ENCODE data around the gene STK10.

STK10 gene

GRCh38 chr5:172189693-172190296 is 1.8 kb upstream of the STK10 start:
- DNase-seq (ENCODE audit: low read depth, low spot score) = no peak
- peak overlapping the region; percentile 8 for H3K4me3 ChIP-seq (ENCODE audit: low read depth, low read length)
- TF ChIP-seq, protein P1, sequence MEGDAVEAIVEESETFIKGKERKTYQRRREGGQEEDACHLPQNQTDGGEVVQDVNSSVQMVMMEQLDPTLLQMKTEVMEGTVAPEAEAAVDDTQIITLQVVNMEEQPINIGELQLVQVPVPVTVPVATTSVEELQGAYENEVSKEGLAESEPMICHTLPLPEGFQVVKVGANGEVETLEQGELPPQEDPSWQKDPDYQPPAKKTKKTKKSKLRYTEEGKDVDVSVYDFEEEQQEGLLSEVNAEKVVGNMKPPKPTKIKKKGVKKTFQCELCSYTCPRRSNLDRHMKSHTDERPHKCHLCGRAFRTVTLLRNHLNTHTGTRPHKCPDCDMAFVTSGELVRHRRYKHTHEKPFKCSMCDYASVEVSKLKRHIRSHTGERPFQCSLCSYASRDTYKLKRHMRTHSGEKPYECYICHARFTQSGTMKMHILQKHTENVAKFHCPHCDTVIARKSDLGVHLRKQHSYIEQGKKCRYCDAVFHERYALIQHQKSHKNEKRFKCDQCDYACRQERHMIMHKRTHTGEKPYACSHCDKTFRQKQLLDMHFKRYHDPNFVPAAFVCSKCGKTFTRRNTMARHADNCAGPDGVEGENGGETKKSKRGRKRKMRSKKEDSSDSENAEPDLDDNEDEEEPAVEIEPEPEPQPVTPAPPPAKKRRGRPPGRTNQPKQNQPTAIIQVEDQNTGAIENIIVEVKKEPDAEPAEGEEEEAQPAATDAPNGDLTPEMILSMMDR (IDR thresholded peaks at IDR 0.05; ENCODE audit: low read depth, low read length) = no peak
- in situ Hi-C loops (cut with HindIII; ENCODE audit: low sequenced_read_pairs) = no loop called here

GRCh38 chr5:172188893-172189692 is 1.1 kb upstream of the STK10 start:
- TF ChIP-seq, protein P1 (IDR thresholded peaks at IDR 0.05; ENCODE audit: low read depth, low read length) = no peak
- H3K4me3 ChIP-seq (ENCODE audit: low read depth, low read length) = peak overlapping the region; percentile 8
- DNase-seq (ENCODE audit: low read depth, low spot score) = peak; percentile 91
- in situ Hi-C loops (cut with HindIII; ENCODE audit: low sequenced_read_pairs) = no loop called here

- TF ChIP-seq, protein P1 (IDR thresholded peaks at IDR 0.05; ENCODE audit: low read depth, low read length) = peak; percentile 5
- in situ Hi-C loops (cut with HindIII; ENCODE audit: low sequenced_read_pairs) = no loop called here
- H3K4me3 ChIP-seq (ENCODE audit: low read depth, low read length) = peak overlapping the region; percentile 92
- peak; percentile 73 for DNase-seq (ENCODE audit: low read depth, low spot score)
Observed at GRCh38 chr5:172187118-172188032, 649 bp downstream of the STK10 start.

DNA sequence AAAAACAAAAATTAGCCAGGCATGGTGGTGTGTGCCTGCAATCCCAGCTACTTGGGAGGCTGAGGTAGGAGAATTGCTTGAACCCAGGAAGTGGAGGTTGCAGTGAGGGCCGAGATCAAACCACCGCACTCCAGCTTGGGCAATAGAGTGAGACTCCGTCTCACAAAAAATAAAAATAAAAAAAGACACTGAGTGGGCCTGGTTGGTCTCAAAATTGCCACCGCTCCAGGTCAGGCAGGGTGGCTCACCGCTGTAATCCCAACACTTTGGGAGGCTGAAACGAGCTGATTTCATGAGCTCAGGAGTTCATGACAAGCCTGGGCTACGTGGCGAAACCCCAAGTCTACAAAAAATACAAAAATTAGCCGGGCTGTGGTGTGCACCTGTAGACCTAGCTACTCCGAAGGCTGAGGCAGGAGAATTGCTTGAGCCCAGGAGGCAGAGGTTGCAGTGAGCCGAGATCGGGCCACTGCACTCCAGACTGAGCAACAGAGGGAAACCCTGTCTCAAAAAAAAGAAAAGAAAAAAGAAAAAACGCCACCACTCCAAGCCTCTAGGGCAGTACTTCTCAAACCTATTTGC is 1.8 kb downstream of the STK10 start:
- in situ Hi-C loops (cut with HindIII; ENCODE audit: low sequenced_read_pairs) = no loop called here
- H3K4me3 ChIP-seq (ENCODE audit: low read depth, low read length) = peak overlapping the region; percentile 92
- TF ChIP-seq, protein P1 (IDR thresholded peaks at IDR 0.05; ENCODE audit: low read depth, low read length) = no peak
- DNase-seq (ENCODE audit: low read depth, low spot score) = no peak

DNA sequence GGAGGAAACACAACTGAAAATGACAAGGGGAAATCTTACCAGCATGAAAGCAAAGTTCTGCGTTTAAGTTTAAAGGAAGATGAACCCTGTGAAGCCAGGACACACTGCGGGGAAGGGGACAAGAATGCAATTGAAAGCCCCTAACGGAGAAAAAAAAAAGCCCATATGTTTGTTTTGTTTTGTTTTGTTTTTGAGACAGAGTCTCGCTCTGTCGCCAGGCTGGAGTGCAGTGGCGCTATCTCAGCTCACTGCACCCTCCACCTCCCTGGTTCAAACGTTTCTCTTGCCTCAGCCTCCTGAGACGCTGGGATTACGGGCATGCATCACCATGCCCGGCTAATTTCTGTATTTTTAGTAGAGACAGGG is 2.9 kb downstream of the STK10 start:
- TF ChIP-seq, protein P1 (IDR thresholded peaks at IDR 0.05; ENCODE audit: low read depth, low read length) = no peak
- H3K4me3 ChIP-seq (ENCODE audit: low read depth, low read length) = no peak overlapping the region
- in situ Hi-C loops (cut with HindIII; ENCODE audit: low sequenced_read_pairs) = no loop called here
- DNase-seq (ENCODE audit: low read depth, low spot score) = no peak

DNA sequence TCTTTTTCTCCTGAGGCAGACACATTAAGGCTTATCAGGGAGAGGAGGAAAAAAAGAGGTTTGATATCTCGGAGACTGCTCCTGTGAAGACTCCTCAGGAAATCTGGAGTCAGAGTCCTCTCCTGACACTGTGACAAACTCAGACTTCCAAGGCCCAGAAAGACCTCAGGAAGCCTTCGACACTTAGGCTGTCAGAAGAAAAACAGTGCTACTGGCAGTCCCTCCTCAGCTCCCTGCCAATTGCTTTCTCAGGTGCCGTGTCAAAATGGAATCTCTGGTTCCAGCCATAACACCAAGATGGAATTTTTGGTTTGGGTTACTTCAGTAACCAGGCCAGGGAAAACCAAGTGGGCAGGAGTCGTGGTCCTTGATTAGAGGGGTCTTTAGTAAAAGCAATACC is 4.1 kb downstream of the STK10 start:
- in situ Hi-C loops (cut with HindIII; ENCODE audit: low sequenced_read_pairs) = no loop called here
- H3K4me3 ChIP-seq (ENCODE audit: low read depth, low read length) = no peak overlapping the region
- DNase-seq (ENCODE audit: low read depth, low spot score) = no peak
- TF ChIP-seq, protein P1 (IDR thresholded peaks at IDR 0.05; ENCODE audit: low read depth, low read length) = no peak

All from astrocyte of the spinal cord (primary cell).